Neuronal stem cell (in vitro differentiated cells): ENCODE results near the gene MED13L.
A peak's percentile ranks its signal among the peaks of the same experiment; 100 is the strongest.

Experiments used
- DNase-seq: peaks from one replicate; pipeline ENCODE4 v3.0.0-alpha.2; 2013; ENCODE audit warnings: low spot score
- H2AFZ ChIP-seq: one replicate; pipeline ENCODE4 v1.6.1; 2013; ENCODE audit warnings: mild to moderate bottlenecking, low read length, inconsistent platforms
- H2AK5ac ChIP-seq: 2 replicates; pipeline ENCODE4 v1.6.1; 2013; ENCODE audit warnings: low read depth, mild to moderate bottlenecking, inconsistent platforms, low read length, moderate library complexity, mixed read lengths
- H2BK120ac ChIP-seq: 2 replicates; pipeline ENCODE4 v1.6.1; 2013; ENCODE audit warnings: low read depth, mild to moderate bottlenecking, inconsistent platforms, low read length, moderate library complexity, mixed read lengths
- H2BK12ac ChIP-seq: one replicate; pipeline ENCODE4 v1.6.1; 2013; ENCODE audit warnings: low read length, inconsistent platforms
- H2BK15ac ChIP-seq: 2 replicates; pipeline ENCODE4 v1.6.1; 2013; ENCODE audit warnings: mild to moderate bottlenecking, low read length, inconsistent platforms, mixed read lengths
- H2BK5ac ChIP-seq: one replicate; pipeline ENCODE4 v1.6.1; 2013; ENCODE audit warnings: inconsistent platforms, mild to moderate bottlenecking, low read length, moderate library complexity
- H3K14ac ChIP-seq: one replicate; pipeline ENCODE4 v1.6.1; 2013; ENCODE audit warnings: low read length, inconsistent platforms
- H3K18ac ChIP-seq: 2 replicates; pipeline ENCODE4 v1.6.1; 2013; ENCODE audit warnings: low read length, inconsistent platforms
- H3K23ac ChIP-seq: 2 replicates; pipeline ENCODE4 v1.6.1; 2013; ENCODE audit warnings: low read depth, mild to moderate bottlenecking, mixed read lengths, low read length, inconsistent platforms; ENCODE audit not compliant: poor library complexity
- H3K27ac ChIP-seq: replicated peaks from 3 replicates; pipeline ENCODE4 v1.5.1; 2013; ENCODE audit warnings: low read length, inconsistent platforms
- H3K27me3 ChIP-seq, 3 experiments: 2 replicates each; pipeline ENCODE4 v1.6.1; 2013; ENCODE audit warnings: low read length in 3 of 3, mild to moderate bottlenecking in 2 of 3, inconsistent platforms in 1 of 3, low read depth in 1 of 3, mixed read lengths in 1 of 3, moderate library complexity in 1 of 3; ENCODE audit not compliant: control insufficient read depth in 3 of 3, insufficient read depth in 3 of 3
- H3K36me3 ChIP-seq, 2 donors: replicated peaks in 1 of 2; 2 replicates each; pipeline ENCODE4 v1.6.1; 2013; ENCODE audit warnings: low read length in 2 of 2; ENCODE audit not compliant: control insufficient read depth in 2 of 2, insufficient read depth in 2 of 2
- H3K4ac ChIP-seq: 2 replicates; pipeline ENCODE4 v1.6.1; 2013; ENCODE audit warnings: inconsistent platforms, mild to moderate bottlenecking, low read length, moderate library complexity
- H3K4me1 ChIP-seq, 2 donors: 1 replicate in 1 of 2; 2 replicates in 1 of 2; pipeline ENCODE4 v1.6.1; 2013; ENCODE audit warnings: low read length in 2 of 2, low read depth in 1 of 2; ENCODE audit not compliant: control insufficient read depth in 2 of 2, insufficient read depth in 1 of 2
- H3K4me2 ChIP-seq: one replicate; pipeline ENCODE4 v1.6.1; 2013; ENCODE audit warnings: mild to moderate bottlenecking, low read length, inconsistent platforms; ENCODE audit not compliant: insufficient read depth, poor library complexity, severe bottlenecking
- H3K4me3 ChIP-seq, 2 donors: 2 replicates each; pipeline ENCODE4 v1.5.1; 2013; ENCODE audit warnings: low read length in 2 of 2, mild to moderate bottlenecking in 2 of 2, inconsistent platforms in 1 of 2, moderate library complexity in 1 of 2
- H3K79me1 ChIP-seq: one replicate; pipeline ENCODE4 v1.6.1; 2013; ENCODE audit warnings: low read depth, mild to moderate bottlenecking, inconsistent platforms, low read length, moderate library complexity
- H3K9ac ChIP-seq: one replicate; pipeline ENCODE4 v1.6.1; 2013; ENCODE audit warnings: mild to moderate bottlenecking, low read depth, low read length, inconsistent platforms; ENCODE audit not compliant: poor library complexity
- H3K9me3 ChIP-seq, 2 donors: replicated peaks in 1 of 2; 2 replicates each; pipeline versions ENCODE3 to v1.6.1; 2013; ENCODE audit warnings: low read length in 2 of 2, mild to moderate bottlenecking in 2 of 2, inconsistent platforms in 1 of 2, low read depth in 1 of 2, mixed read lengths in 1 of 2, moderate library complexity in 1 of 2; ENCODE audit not compliant: control insufficient read depth in 2 of 2, insufficient read depth in 1 of 2
- H4K8ac ChIP-seq: one replicate; pipeline ENCODE4 v1.6.1; 2013; ENCODE audit warnings: low read depth, mild to moderate bottlenecking, inconsistent platforms, low read length, moderate library complexity
- H4K91ac ChIP-seq: one replicate; pipeline ENCODE4 v1.6.1; 2013; ENCODE audit warnings: low read length, low read depth, mild to moderate bottlenecking, inconsistent platforms; ENCODE audit not compliant: poor library complexity
- WGBS, 2 donors: extraction: QIAGEN DNeasy Blood & Tissue Kit; methylation state at CpG; one replicate each; pipeline ENCODE4 v1.1.7; 2013; ENCODE audit warnings: missing lambda C conversion rate in 2 of 2, mixed read lengths in 1 of 2; ENCODE audit not compliant: insufficient read length in 2 of 2, insufficient replicate concordance in 1 of 2; ENCODE audit errors: extremely low coverage in 2 of 2; 5-methylcytosine and 5-hydroxymethylcytosine counted together

Gene MED13L

GRCh38 chr12:115950959-115951358 lies 326.5 kb downstream of the MED13L start:
- H3K4me1 ChIP-seq: peaks cover 0 to 11% of the 10 kb centered on the region in 2 donors
- H3K27ac ChIP-seq: no peak overlapping the region
- no peak for DNase-seq
- H3K9me3 ChIP-seq: no peaks in the 10 kb centered on the region
- peaks cover 0 to 4% of the 10 kb centered on the region in 2 donors for H3K36me3 ChIP-seq
- H4K91ac ChIP-seq: peak overlapping the region; percentile 9
- no peak overlapping the region for H3K14ac ChIP-seq
- no peak overlapping the region for H3K9ac ChIP-seq
- no CpG with 5 or more reads among the region's 9 CpGs for WGBS, 2 donors
- no peak overlapping the region for H2AFZ ChIP-seq
- no peak overlapping the region for H2BK5ac ChIP-seq
- H3K4me2 ChIP-seq: no peak overlapping the region
- no peak overlapping the region for H2AK5ac ChIP-seq
- no peak overlapping the region for H3K4me3 ChIP-seq
- H3K4ac ChIP-seq: no peak overlapping the region
- no peak overlapping the region for H2BK120ac ChIP-seq
- no peak overlapping the region for H2BK15ac ChIP-seq
- H4K8ac ChIP-seq: no peak overlapping the region
- no peak overlapping the region for H3K18ac ChIP-seq
- H2BK12ac ChIP-seq: no peak overlapping the region
- H3K79me1 ChIP-seq: no peaks in the 10 kb centered on the region
- H3K23ac ChIP-seq: peak overlapping the region; percentile 5
- no peaks in the 10 kb centered on the region for H3K27me3 ChIP-seq

GRCh38 chr12:115949675-115950074 lies 327.8 kb downstream of the MED13L start:
- H3K23ac ChIP-seq: no peak overlapping the region
- peaks cover 0 to 11% of the 10 kb centered on the region in 2 donors for H3K4me1 ChIP-seq
- no peak overlapping the region for H3K9ac ChIP-seq
- H3K27ac ChIP-seq: no peak overlapping the region
- no peak overlapping the region for H3K18ac ChIP-seq
- H2BK12ac ChIP-seq: no peak overlapping the region
- no peak overlapping the region for H4K91ac ChIP-seq
- no peak for DNase-seq
- no peak overlapping the region for H2AFZ ChIP-seq
- H3K36me3 ChIP-seq: peaks cover 0 to 4% of the 10 kb centered on the region in 2 donors
- no peak overlapping the region for H3K4me2 ChIP-seq
- H2BK15ac ChIP-seq: no peak overlapping the region
- no CpG with 5 or more reads among the region's 8 CpGs for WGBS, 2 donors
- no peaks in the 10 kb centered on the region for H3K27me3 ChIP-seq
- H3K79me1 ChIP-seq: no peaks in the 10 kb centered on the region
- no peak overlapping the region for H3K4me3 ChIP-seq
- no peak overlapping the region for H2AK5ac ChIP-seq
- no peaks in the 10 kb centered on the region for H3K9me3 ChIP-seq
- H3K4ac ChIP-seq: no peak overlapping the region
- no peak overlapping the region for H2BK5ac ChIP-seq
- no peak overlapping the region for H2BK120ac ChIP-seq
- no peak overlapping the region for H3K14ac ChIP-seq
- H4K8ac ChIP-seq: no peak overlapping the region

DNA sequence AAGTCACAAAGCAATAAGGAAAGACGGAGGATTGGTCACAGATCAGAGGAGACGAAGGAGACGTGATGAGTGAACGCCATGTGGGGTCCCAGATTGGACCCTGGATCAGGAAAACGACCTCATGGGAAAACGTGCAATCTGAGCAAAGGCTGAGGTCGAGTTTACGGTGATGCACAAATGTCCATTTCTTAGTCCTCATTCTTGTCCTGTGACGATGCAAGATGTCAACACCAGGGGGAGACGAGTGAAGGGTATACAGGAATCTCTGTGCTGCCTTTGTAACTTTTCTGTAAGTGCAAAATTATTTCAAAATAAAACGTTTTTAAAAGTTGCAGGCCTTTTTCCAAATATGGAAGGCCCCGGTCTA lies 329.8 kb downstream of the MED13L start:
- H4K8ac ChIP-seq: no peak overlapping the region
- H3K23ac ChIP-seq: no peak overlapping the region
- no peak overlapping the region for H3K14ac ChIP-seq
- no peak overlapping the region for H4K91ac ChIP-seq
- no peak overlapping the region for H2BK12ac ChIP-seq
- no peak overlapping the region for H3K4ac ChIP-seq
- no CpG with 5 or more reads among the region's 12 CpGs for WGBS, 2 donors
- H3K9me3 ChIP-seq: no peaks in the 10 kb centered on the region
- no peak overlapping the region for H3K4me3 ChIP-seq
- H3K4me2 ChIP-seq: no peak overlapping the region
- no peak overlapping the region for H3K18ac ChIP-seq
- H2BK120ac ChIP-seq: no peak overlapping the region
- H2AK5ac ChIP-seq: no peak overlapping the region
- no peak for DNase-seq
- H2AFZ ChIP-seq: no peak overlapping the region
- no peak overlapping the region for H2BK5ac ChIP-seq
- H3K4me1 ChIP-seq: peaks cover 0 to 7% of the 10 kb centered on the region in 2 donors
- no peak overlapping the region for H2BK15ac ChIP-seq
- H3K36me3 ChIP-seq: peaks cover 0 to 4% of the 10 kb centered on the region in 2 donors
- no peaks in the 10 kb centered on the region for H3K79me1 ChIP-seq
- H3K27me3 ChIP-seq: no peaks in the 10 kb centered on the region
- H3K9ac ChIP-seq: no peak overlapping the region
- H3K27ac ChIP-seq: no peak overlapping the region

DNA sequence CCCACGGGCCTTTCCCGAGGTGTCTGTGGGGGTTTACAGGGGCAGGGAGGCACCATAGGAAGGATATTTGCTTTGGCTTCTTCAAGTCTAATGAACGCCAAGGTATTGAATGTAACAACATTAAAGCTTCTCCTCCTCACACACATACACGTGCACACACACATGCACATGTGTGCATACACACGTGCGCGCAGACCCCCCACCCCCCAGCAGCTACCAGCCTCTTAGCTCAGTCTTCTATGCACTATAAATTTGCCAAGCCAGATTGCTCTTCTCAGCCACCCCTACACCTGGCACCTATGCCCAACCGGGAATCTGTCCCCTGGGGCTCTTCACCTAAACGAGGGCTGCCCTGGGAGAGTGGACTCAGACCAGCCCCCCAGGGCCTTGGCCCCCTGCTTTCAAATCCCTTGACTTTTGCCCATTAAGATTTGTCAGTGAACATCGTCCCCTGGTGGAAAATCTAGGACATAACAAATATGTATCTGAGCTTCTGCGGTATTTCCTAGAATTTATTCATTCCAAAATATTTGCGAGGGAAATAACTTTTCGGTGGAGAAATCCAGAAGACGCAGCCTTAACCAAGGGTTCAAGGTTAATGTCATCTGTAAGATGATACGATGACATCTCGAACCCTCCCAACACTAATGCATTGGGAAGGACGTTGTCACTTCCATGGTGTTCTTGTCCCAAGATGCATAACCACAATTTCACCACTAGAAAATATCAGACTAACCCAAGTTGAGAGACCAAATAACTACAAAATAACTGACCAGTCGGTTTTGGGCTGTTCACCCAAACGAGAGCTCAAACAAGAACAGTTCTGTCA lies 330.4 kb downstream of the MED13L start:
- Histone ChIP-seq H2BK12ac (no peak overlapping the region), H2BK5ac (no peak overlapping the region), H3K79me1 (no peaks in the 10 kb centered on the region), H3K27me3 (no peaks in the 10 kb centered on the region), H3K4ac (no peak overlapping the region), H2BK120ac (no peak overlapping the region), H3K27ac (no peak overlapping the region), H3K18ac (no peak overlapping the region), H3K23ac (no peak overlapping the region), H2BK15ac (no peak overlapping the region), H4K91ac (no peak overlapping the region), H3K9me3 (no peaks in the 10 kb centered on the region), H3K4me1 (peaks cover 0 to 7% of the 10 kb centered on the region in 2 donors), H3K14ac (no peak overlapping the region), H2AK5ac (no peak overlapping the region), H3K9ac (no peak overlapping the region), H3K4me3 (no peak overlapping the region), H2AFZ (no peak overlapping the region), H3K4me2 (no peak overlapping the region), H3K36me3 (peaks cover 0 to 4% of the 10 kb centered on the region in 2 donors), H4K8ac (no peak overlapping the region)
- WGBS, 2 donors: no CpG with 5 or more reads among the region's 19 CpGs
- DNase-seq: no peak
